Neuronal stem cell (in vitro differentiated cells): ENCODE results near the gene UBXN7.
"Not testable (repeated sequence)": the region's sequence is repeated elsewhere in the genome, so short reads cannot be mapped to it uniquely, and the experiment has no call there.

Source experiments
- DNase-seq: peaks from one replicate; pipeline ENCODE4 v3.0.0-alpha.2; 2013; ENCODE audit warnings: low spot score
- H2AFZ ChIP-seq: one replicate; pipeline ENCODE4 v1.6.1; 2013; ENCODE audit warnings: mild to moderate bottlenecking, low read length, inconsistent platforms
- H2AK5ac ChIP-seq: 2 replicates; pipeline ENCODE4 v1.6.1; 2013; ENCODE audit warnings: low read depth, mild to moderate bottlenecking, inconsistent platforms, low read length, moderate library complexity, mixed read lengths
- H2BK120ac ChIP-seq: 2 replicates; pipeline ENCODE4 v1.6.1; 2013; ENCODE audit warnings: low read depth, mild to moderate bottlenecking, inconsistent platforms, low read length, moderate library complexity, mixed read lengths
- H2BK12ac ChIP-seq: one replicate; pipeline ENCODE4 v1.6.1; 2013; ENCODE audit warnings: low read length, inconsistent platforms
- H2BK15ac ChIP-seq: 2 replicates; pipeline ENCODE4 v1.6.1; 2013; ENCODE audit warnings: mild to moderate bottlenecking, low read length, inconsistent platforms, mixed read lengths
- H2BK5ac ChIP-seq: one replicate; pipeline ENCODE4 v1.6.1; 2013; ENCODE audit warnings: inconsistent platforms, mild to moderate bottlenecking, low read length, moderate library complexity
- H3K14ac ChIP-seq: one replicate; pipeline ENCODE4 v1.6.1; 2013; ENCODE audit warnings: low read length, inconsistent platforms
- H3K18ac ChIP-seq: 2 replicates; pipeline ENCODE4 v1.6.1; 2013; ENCODE audit warnings: low read length, inconsistent platforms
- H3K23ac ChIP-seq: 2 replicates; pipeline ENCODE4 v1.6.1; 2013; ENCODE audit warnings: low read depth, mild to moderate bottlenecking, mixed read lengths, low read length, inconsistent platforms; ENCODE audit not compliant: poor library complexity
- H3K27ac ChIP-seq: replicated peaks from 3 replicates; pipeline ENCODE4 v1.5.1; 2013; ENCODE audit warnings: low read length, inconsistent platforms
- H3K27me3 ChIP-seq, 3 experiments: 2 replicates each; pipeline ENCODE4 v1.6.1; 2013; ENCODE audit warnings: low read length in 3 of 3, mild to moderate bottlenecking in 2 of 3, inconsistent platforms in 1 of 3, low read depth in 1 of 3, mixed read lengths in 1 of 3, moderate library complexity in 1 of 3; ENCODE audit not compliant: control insufficient read depth in 3 of 3, insufficient read depth in 3 of 3
- H3K36me3 ChIP-seq, 2 donors: replicated peaks in 1 of 2; 2 replicates each; pipeline ENCODE4 v1.6.1; 2013; ENCODE audit warnings: low read length in 2 of 2; ENCODE audit not compliant: control insufficient read depth in 2 of 2, insufficient read depth in 2 of 2
- H3K4ac ChIP-seq: 2 replicates; pipeline ENCODE4 v1.6.1; 2013; ENCODE audit warnings: inconsistent platforms, mild to moderate bottlenecking, low read length, moderate library complexity
- H3K4me1 ChIP-seq, 2 donors: 1 replicate in 1 of 2; 2 replicates in 1 of 2; pipeline ENCODE4 v1.6.1; 2013; ENCODE audit warnings: low read length in 2 of 2, low read depth in 1 of 2; ENCODE audit not compliant: control insufficient read depth in 2 of 2, insufficient read depth in 1 of 2
- H3K4me2 ChIP-seq: one replicate; pipeline ENCODE4 v1.6.1; 2013; ENCODE audit warnings: mild to moderate bottlenecking, low read length, inconsistent platforms; ENCODE audit not compliant: insufficient read depth, poor library complexity, severe bottlenecking
- H3K4me3 ChIP-seq, 2 donors: 2 replicates each; pipeline ENCODE4 v1.5.1; 2013; ENCODE audit warnings: low read length in 2 of 2, mild to moderate bottlenecking in 2 of 2, inconsistent platforms in 1 of 2, moderate library complexity in 1 of 2
- H3K79me1 ChIP-seq: one replicate; pipeline ENCODE4 v1.6.1; 2013; ENCODE audit warnings: low read depth, mild to moderate bottlenecking, inconsistent platforms, low read length, moderate library complexity
- H3K9ac ChIP-seq: one replicate; pipeline ENCODE4 v1.6.1; 2013; ENCODE audit warnings: mild to moderate bottlenecking, low read depth, low read length, inconsistent platforms; ENCODE audit not compliant: poor library complexity
- H3K9me3 ChIP-seq, 2 donors: replicated peaks in 1 of 2; 2 replicates each; pipeline versions ENCODE3 to v1.6.1; 2013; ENCODE audit warnings: low read length in 2 of 2, mild to moderate bottlenecking in 2 of 2, inconsistent platforms in 1 of 2, low read depth in 1 of 2, mixed read lengths in 1 of 2, moderate library complexity in 1 of 2; ENCODE audit not compliant: control insufficient read depth in 2 of 2, insufficient read depth in 1 of 2
- H4K8ac ChIP-seq: one replicate; pipeline ENCODE4 v1.6.1; 2013; ENCODE audit warnings: low read depth, mild to moderate bottlenecking, inconsistent platforms, low read length, moderate library complexity
- H4K91ac ChIP-seq: one replicate; pipeline ENCODE4 v1.6.1; 2013; ENCODE audit warnings: low read length, low read depth, mild to moderate bottlenecking, inconsistent platforms; ENCODE audit not compliant: poor library complexity
- WGBS, 2 donors: extraction: QIAGEN DNeasy Blood & Tissue Kit; methylation state at CpG; one replicate each; pipeline ENCODE4 v1.1.7; 2013; ENCODE audit warnings: missing lambda C conversion rate in 2 of 2, mixed read lengths in 1 of 2; ENCODE audit not compliant: insufficient read length in 2 of 2, insufficient replicate concordance in 1 of 2; ENCODE audit errors: extremely low coverage in 2 of 2; 5-methylcytosine and 5-hydroxymethylcytosine counted together

The UBXN7 gene

GRCh38 chr3:196388956-196389355, 43.3 kb downstream of the UBXN7 start:
- no peak overlapping the region for H3K4ac ChIP-seq
- no peak overlapping the region for H3K23ac ChIP-seq
- no peak overlapping the region for H3K9ac ChIP-seq
- H2BK12ac ChIP-seq, result no peak overlapping the region
- H3K4me2 ChIP-seq, result no peak overlapping the region
- no peak overlapping the region for H2AFZ ChIP-seq
- H2AK5ac ChIP-seq, result no peak overlapping the region
- H3K27ac ChIP-seq, result no peak overlapping the region
- WGBS, 2 donors, result no CpG with 5 or more reads among the region's 3 CpGs
- H2BK15ac ChIP-seq, result no peak overlapping the region
- no peak overlapping the region for H4K8ac ChIP-seq
- no peaks in the 10 kb centered on the region for H3K79me1 ChIP-seq
- no peak overlapping the region for H2BK5ac ChIP-seq
- no peak overlapping the region for H4K91ac ChIP-seq
- peaks cover 19 to 59% of the 10 kb centered on the region in 2 donors for H3K36me3 ChIP-seq
- peaks cover 0 to 27% of the 10 kb centered on the region in 2 donors for H3K9me3 ChIP-seq
- no peak overlapping the region for H3K14ac ChIP-seq
- H3K4me1 ChIP-seq, result no peaks in the 10 kb centered on the region
- H3K18ac ChIP-seq, result no peak overlapping the region
- H3K27me3 ChIP-seq, result no peaks in the 10 kb centered on the region
- no peak overlapping the region for H2BK120ac ChIP-seq
- no peak for DNase-seq
- H3K4me3 ChIP-seq, result no peak overlapping the region

- H2BK5ac ChIP-seq, H4K8ac ChIP-seq, H3K14ac ChIP-seq, H3K4me3 ChIP-seq, H3K27me3 ChIP-seq, H2AK5ac ChIP-seq, H4K91ac ChIP-seq, H2BK120ac ChIP-seq, H2BK12ac ChIP-seq, H3K23ac ChIP-seq, H3K4me1 ChIP-seq, H3K79me1 ChIP-seq, DNase-seq, H2BK15ac ChIP-seq, H3K18ac ChIP-seq, H3K4ac ChIP-seq, H3K9ac ChIP-seq, H2AFZ ChIP-seq, H3K4me2 ChIP-seq, H3K27ac ChIP-seq: not testable (repeated sequence)
- Histone ChIP-seq H3K9me3 (peaks cover 0 to 27% of the 10 kb centered on the region in 2 donors), H3K36me3 (peaks cover 19 to 49% of the 10 kb centered on the region in 2 donors)
- WGBS, 2 donors, result no CpG with 5 or more reads among the region's 2 CpGs
Observed at GRCh38 chr3:196387941-196388340, 44.3 kb downstream of the UBXN7 start.

GRCh38 chr3:196386797-196387196, 45.4 kb downstream of the UBXN7 start:
- no CpG with 5 or more reads among the region's 3 CpGs for WGBS, 2 donors
- not testable (repeated sequence) for H2BK15ac ChIP-seq, H3K4me2 ChIP-seq

GRCh38 chr3:196386034-196386433, 46.2 kb downstream of the UBXN7 start:
- H3K23ac ChIP-seq, H4K8ac ChIP-seq, H2BK12ac ChIP-seq, H3K4me1 ChIP-seq, H2AK5ac ChIP-seq, H3K27ac ChIP-seq, H3K14ac ChIP-seq, H3K9ac ChIP-seq, H3K4me3 ChIP-seq, H3K18ac ChIP-seq, H2BK15ac ChIP-seq, H3K79me1 ChIP-seq, H4K91ac ChIP-seq, H3K4ac ChIP-seq, H3K27me3 ChIP-seq, DNase-seq, H2BK5ac ChIP-seq, H2BK120ac ChIP-seq, H2AFZ ChIP-seq, H3K4me2 ChIP-seq: not testable (repeated sequence)
- no CpG with 5 or more reads among the region's 6 CpGs for WGBS, 2 donors
- Histone ChIP-seq H3K36me3 (peaks cover 14 to 36% of the 10 kb centered on the region in 2 donors), H3K9me3 (peaks cover 0 to 26% of the 10 kb centered on the region in 2 donors)

More at GRCh38 chr3:196386797-196387196, 45.4 kb downstream of the UBXN7 start:
- H2AFZ ChIP-seq, H4K8ac ChIP-seq, H3K18ac ChIP-seq, H3K4me3 ChIP-seq, H2BK12ac ChIP-seq, H2BK120ac ChIP-seq, H3K27ac ChIP-seq, H2BK5ac ChIP-seq, H3K23ac ChIP-seq, H3K4me1 ChIP-seq, H3K27me3 ChIP-seq, H3K79me1 ChIP-seq, H2AK5ac ChIP-seq, H3K4ac ChIP-seq, H3K9ac ChIP-seq, H4K91ac ChIP-seq, DNase-seq, H3K14ac ChIP-seq: not testable (repeated sequence)
- Histone ChIP-seq H3K9me3 (peaks cover 0 to 27% of the 10 kb centered on the region in 2 donors), H3K36me3 (peaks cover 19 to 38% of the 10 kb centered on the region in 2 donors)
